Limb (tissue), 2 donors: ENCODE measurements around the gene LRRC1.

Experiments used
- DNase-seq, 2 donors: peaks; one replicate each; pipeline ENCODE4 v3.0.0-alpha.2; 2016; ENCODE audit errors: extremely low spot score in 2 of 2

The LRRC1 gene

GRCh38 chr6:53815381-53816119 is 20.7 kb downstream of the LRRC1 start:
- no peak for DNase-seq

DNA sequence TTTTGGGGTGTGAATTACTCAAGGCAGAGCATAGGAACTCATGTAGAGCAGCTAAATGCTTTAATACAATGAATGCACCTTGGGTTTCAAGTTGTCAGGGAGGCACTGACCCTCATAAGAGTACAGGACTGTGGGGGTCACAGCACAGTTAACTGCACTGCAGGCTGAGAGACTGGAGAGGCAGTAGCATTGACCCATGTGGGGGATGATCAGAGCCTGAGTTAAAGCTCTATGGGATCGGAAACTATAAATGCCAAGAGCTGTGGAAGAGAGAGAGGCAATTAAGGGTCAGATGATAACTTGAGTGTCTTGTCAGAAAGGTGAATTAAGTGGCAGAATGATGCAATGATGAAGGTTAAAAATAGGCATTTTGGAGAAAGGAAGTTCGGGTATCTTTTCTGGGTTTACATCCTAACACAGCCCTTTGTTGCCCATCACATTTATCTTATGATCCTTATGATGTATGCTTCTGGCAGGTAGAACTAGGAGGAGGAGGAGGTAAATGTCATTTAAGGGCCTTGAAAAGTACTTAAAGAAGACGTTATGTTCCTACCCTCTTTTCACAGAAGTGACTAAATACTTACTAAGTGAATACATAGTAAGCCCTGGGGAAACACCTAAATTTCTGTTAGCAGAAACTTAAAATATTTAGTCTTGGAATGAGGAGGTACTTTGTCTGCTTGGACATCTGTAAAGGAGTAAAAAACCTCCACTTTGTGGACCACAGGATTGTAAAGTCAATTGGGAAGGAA is 24.2 kb downstream of the LRRC1 start:
- DNase-seq, result no peak

GRCh38 chr6:53822401-53823125 is 27.8 kb downstream of the LRRC1 start:
- peak in 1 of 2 donors; percentile 31 for DNase-seq

DNA sequence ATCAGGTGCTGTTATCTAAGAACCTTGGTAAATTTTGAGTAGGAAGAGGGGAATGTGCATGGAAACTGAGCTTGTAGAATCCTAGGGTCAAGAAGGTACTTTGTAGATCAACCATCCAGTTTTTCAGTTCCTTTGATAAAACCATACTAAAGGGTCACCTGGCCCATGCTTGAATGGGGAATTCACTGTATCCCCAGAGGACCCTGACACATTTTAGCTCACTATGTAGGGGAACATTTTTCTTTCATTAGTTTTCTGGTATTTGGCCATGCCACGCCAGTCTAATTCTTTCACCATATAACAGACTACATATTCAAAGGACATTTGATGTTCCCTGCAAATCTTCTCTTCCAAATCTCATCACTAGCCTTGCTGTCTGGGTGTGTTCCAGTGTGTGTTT is 29.9 kb downstream of the LRRC1 start:
- DNase-seq, result no peak

GRCh38 chr6:53825532-53826321 is 30.9 kb downstream of the LRRC1 start:
- DNase-seq, result no peak

- DNase-seq, result no peak
These were observed 32.7 kb downstream of the LRRC1 start for GRCh38 chr6:53827531-53827930.

DNA sequence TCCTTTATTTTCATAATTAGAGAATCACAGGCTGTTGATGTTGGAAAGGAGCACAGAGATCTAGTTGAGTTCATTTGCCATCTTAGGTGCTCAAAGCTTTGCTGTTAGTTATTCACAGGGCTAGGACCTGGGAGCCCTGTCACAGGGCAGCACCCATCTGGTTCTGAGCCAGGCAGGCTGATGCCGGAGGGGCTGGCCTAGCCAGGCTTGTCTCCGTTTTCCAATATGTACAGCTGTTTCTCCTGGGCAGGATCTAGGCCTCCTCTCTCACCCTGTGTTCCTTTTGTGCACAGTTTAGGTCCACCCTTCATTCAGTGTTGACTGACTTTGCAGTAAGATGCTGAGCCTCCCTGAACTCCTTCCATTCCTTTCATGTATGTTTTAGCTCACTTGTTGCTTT is 33.4 kb downstream of the LRRC1 start:
- DNase-seq, result no peak

- DNase-seq, result no peak
These were observed 34.3 kb downstream of the LRRC1 start for GRCh38 chr6:53828966-53829697.

GRCh38 chr6:53829698-53830221 is 35.0 kb downstream of the LRRC1 start:
- no peak for DNase-seq

GRCh38 chr6:53830366-53830765 is 35.6 kb downstream of the LRRC1 start:
- peak in 1 of 2 donors; percentile 64 for DNase-seq

- no peak for DNase-seq
These were observed 36.5 kb downstream of the LRRC1 start for GRCh38 chr6:53831081-53831869.

GRCh38 chr6:53831936-53832660 is 37.3 kb downstream of the LRRC1 start:
- no peak for DNase-seq

DNA sequence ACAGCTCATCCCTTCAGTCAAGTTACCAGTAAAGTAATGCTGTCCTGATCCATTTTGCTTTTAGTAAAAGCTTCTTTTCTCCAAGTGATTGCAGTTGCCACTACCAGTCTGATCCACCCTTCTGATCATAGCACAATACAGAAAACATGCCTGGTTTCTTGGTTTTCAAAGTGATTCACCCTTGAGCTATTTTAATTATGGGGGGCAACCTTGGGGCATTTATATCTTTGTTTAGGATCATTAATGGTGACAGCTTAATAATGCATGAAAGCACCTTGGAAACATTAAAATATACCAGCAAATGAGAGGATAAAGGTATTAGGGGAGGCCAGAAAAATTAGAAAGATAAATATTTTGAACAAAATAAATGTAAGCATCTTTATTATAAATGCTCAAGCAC is 38.4 kb downstream of the LRRC1 start:
- no peak for DNase-seq

DNA sequence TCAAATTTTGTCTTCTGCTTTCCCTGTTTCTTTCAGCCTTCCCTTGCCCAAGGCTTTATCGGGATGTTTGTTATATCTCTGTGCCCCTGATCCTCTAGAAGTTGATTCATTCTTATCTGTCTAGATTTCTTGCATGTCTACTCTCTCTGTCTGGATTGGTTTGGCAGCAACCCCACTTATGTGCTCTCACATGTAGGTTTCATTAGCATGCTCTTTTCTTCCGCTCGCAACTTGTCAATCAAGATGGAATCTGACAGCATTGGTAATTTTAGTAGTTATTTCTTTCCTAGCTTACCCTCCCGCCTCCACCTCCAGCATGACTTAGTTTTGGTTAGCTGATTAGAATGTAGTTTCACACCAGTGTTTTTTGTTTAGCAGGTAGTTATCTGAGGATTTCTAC is 39.3 kb downstream of the LRRC1 start:
- DNase-seq, result no peak

- DNase-seq, result peak in 1 of 2 donors; percentile 55
These were observed 43.3 kb downstream of the LRRC1 start for GRCh38 chr6:53837865-53838769.

DNA sequence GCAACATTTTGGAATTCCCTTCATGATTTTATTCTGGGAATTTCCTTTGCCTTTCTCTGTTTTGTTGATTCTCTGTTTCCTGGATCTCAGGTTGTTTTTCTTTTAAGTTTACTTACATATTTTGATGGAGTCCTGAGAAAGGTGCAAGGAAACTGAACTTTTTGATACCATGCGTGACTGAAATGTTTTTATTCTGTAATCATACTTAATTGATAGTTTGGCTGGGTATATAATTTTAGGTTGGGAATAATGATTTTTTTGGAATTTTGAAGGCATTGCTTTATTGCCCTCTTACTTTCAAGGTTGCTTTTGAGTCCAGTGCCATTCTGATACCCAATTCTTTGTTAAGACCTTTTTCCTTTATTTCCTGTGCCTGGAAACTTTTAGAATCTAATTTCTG is 45.2 kb downstream of the LRRC1 start:
- no peak for DNase-seq

DNA sequence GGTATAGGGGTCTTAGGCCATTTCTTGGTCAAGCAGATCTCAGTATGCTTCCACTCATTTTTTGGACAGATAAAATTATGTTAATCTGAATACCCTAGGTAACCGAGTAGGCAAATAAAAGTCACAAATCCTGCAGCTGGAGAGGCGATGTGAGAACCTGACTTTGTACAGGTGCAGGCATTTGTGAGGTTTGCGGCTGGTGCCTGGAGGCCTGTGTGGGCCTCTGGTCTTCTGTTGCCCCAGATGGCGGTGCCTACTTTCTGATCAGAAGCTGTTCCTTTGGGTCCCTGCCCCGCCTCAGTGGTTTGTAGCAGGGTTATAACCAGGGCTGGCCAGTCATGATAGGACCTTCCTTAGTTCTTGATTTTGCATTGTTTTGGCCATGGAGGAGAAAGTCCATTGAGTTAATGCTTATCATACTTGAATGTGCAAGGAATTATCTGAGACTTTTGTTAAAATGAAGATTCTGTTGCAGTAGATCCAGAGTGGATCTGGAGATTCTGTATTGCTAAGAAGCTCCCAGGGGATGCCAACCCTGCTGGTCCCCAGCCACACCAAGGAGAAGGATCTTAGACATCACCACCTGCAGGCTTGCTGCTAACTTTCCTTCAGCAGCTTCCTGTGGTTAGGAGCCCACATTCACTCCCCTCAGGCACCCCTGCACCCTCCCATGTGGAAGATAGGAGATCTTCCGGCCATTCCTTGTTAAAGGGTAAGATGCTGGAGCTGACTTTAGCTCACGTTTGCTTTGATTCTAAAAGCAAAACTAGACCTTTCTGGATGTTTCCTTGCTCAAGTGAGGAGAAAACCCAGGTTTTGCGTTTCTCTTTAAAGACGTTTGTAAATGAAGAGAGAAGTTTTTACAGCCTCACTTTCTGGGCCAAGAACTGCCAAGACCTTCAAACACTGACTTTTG is 50.7 kb downstream of the LRRC1 start:
- DNase-seq, result no peak
